PFSK-1 (cell line): ENCODE measurements around the gene PTH2.

Experiments used
- FOXP2 ChIP-seq: optimal IDR thresholded peaks from 2 replicates; pipeline ENCODE3; 2011; ENCODE audit warnings: borderline replicate concordance, control low read depth, inconsistent platforms; ENCODE audit not compliant: insufficient read depth; ENCODE audit errors: extremely low read length, extremely low read depth
- SIN3A ChIP-seq: IDR thresholded peaks from 2 replicates; pipeline ENCODE4 v1.6.1; 2012; ENCODE audit warnings: mild to moderate bottlenecking, low read length, moderate library complexity, borderline replicate concordance; ENCODE audit not compliant: insufficient read depth
- TAF1 ChIP-seq: IDR thresholded peaks from 2 replicates; pipeline ENCODE4 v1.6.1; 2012; ENCODE audit warnings: low read length, control low read depth, borderline replicate concordance; ENCODE audit not compliant: insufficient read depth
- TF ChIP-seq, protein P1 (sequence below), 2 experiments: IDR thresholded peaks; 2 replicates each; pipeline versions ENCODE4 v1.6.1 to v1.8.0; 2011 to 2012; ENCODE audit warnings: low read depth in 2 of 2, low read length in 2 of 2, control low read depth in 1 of 2, inconsistent platforms in 1 of 2, mild to moderate bottlenecking in 1 of 2, moderate library complexity in 1 of 2; ENCODE audit not compliant: insufficient read depth in 1 of 2

DNA sequence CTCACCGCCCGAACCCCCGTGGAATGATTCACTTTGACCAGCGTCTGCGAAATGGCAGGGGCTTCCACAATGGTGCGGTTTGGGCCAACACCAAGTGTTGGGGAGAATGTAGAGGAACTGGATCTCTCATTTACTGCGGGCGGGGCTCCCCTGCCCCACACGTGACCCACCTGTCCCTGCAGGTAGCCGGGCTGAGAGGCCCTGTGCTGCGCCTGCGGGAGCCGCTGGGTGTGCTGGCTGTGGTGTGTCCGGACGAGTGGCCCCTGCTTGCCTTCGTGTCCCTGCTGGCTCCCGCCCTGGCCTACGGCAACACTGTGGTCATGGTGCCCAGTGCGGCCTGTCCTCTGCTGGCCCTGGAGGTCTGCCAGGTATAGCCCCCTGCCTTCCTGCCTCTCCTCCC, 45.0 kb upstream of the PTH2 start:
- TF ChIP-seq FOXP2 (no peak), TAF1 (no peak), SIN3A (no peak)
- TF ChIP-seq, protein P1, sequence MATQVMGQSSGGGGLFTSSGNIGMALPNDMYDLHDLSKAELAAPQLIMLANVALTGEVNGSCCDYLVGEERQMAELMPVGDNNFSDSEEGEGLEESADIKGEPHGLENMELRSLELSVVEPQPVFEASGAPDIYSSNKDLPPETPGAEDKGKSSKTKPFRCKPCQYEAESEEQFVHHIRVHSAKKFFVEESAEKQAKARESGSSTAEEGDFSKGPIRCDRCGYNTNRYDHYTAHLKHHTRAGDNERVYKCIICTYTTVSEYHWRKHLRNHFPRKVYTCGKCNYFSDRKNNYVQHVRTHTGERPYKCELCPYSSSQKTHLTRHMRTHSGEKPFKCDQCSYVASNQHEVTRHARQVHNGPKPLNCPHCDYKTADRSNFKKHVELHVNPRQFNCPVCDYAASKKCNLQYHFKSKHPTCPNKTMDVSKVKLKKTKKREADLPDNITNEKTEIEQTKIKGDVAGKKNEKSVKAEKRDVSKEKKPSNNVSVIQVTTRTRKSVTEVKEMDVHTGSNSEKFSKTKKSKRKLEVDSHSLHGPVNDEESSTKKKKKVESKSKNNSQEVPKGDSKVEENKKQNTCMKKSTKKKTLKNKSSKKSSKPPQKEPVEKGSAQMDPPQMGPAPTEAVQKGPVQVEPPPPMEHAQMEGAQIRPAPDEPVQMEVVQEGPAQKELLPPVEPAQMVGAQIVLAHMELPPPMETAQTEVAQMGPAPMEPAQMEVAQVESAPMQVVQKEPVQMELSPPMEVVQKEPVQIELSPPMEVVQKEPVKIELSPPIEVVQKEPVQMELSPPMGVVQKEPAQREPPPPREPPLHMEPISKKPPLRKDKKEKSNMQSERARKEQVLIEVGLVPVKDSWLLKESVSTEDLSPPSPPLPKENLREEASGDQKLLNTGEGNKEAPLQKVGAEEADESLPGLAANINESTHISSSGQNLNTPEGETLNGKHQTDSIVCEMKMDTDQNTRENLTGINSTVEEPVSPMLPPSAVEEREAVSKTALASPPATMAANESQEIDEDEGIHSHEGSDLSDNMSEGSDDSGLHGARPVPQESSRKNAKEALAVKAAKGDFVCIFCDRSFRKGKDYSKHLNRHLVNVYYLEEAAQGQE (IDR thresholded peaks at IDR 0.05; ENCODE audit: insufficient read depth in 1 of 2, low read depth in 2 of 2, low read length in 2 of 2) = no peak
